ENCODE measurements around the gene MED9.

- TF ChIP-seq CTCF (IDR thresholded peaks at IDR 0.05; ENCODE audit: low read depth, low read length) (no peak), POLR2A (IDR thresholded peaks at IDR 0.05; ENCODE audit: extremely low read depth, insufficient read length) (no peak)
- TF ChIP-seq, protein P1, sequence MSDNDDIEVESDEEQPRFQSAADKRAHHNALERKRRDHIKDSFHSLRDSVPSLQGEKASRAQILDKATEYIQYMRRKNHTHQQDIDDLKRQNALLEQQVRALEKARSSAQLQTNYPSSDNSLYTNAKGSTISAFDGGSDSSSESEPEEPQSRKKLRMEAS (IDR thresholded peaks at IDR 0.05; ENCODE audit: low read depth, low read length): no peak
Observed at GRCh38 chr17:17485420-17485819, 8.6 kb downstream of the MED9 start.
